Neural cell (in vitro differentiated cells): ENCODE measurements around the gene LRRC27. TPM values are rescaled to one million over a fixed set of nuclear protein-coding genes. Genes with fewer than 3 reads are reported as not detected.

Experiments used
- H2AFZ ChIP-seq: fragments of 200-600, 300-800 bp; sonication (generic), shearing (Covaris generic); 2 replicates; pipeline ENCODE4 v1.6.0; 2014; ENCODE audit warnings: low read depth, mild to moderate bottlenecking, antibody characterized with exemption, low read length, moderate library complexity
- H3F3A ChIP-seq: fragments of 200-600 bp; shearing (Covaris generic); 2 replicates; pipeline ENCODE4 v1.6.1; 2016; ENCODE audit warnings: mild to moderate bottlenecking, moderate library complexity, mixed read lengths, antibody characterized with exemption, low read length; ENCODE audit not compliant: insufficient read depth, poor library complexity, severe bottlenecking
- H3K27ac ChIP-seq: fragments of 200-600, 300-800 bp; sonication (generic), shearing (Covaris generic); 2 replicates; pipeline ENCODE4 v1.5.1; 2014; ENCODE audit warnings: mild to moderate bottlenecking, low read length, moderate library complexity
- H3K27me3 ChIP-seq: fragments of 300-800, 200-600 bp; sonication (generic), shearing (Covaris generic); 2 replicates; pipeline ENCODE4 v1.6.0; 2014; ENCODE audit warnings: mild to moderate bottlenecking, low read depth, low read length, moderate library complexity; ENCODE audit not compliant: insufficient read depth
- H3K36me3 ChIP-seq: fragments of 300-800, 200-600 bp; sonication (generic), shearing (Covaris generic); 2 replicates; pipeline ENCODE4 v1.5.1; 2014; ENCODE audit warnings: mild to moderate bottlenecking, antibody characterized with exemption, low read length, moderate library complexity; ENCODE audit not compliant: insufficient read depth
- H3K4me2 ChIP-seq: fragments of 300-800, 200-600 bp; sonication (generic), shearing (Covaris generic); 2 replicates; pipeline ENCODE4 v1.6.0; 2014; ENCODE audit warnings: mild to moderate bottlenecking, low read length
- H3K4me3 ChIP-seq: fragments of 300-800, 200-600 bp; sonication (generic), shearing (Covaris generic); 2 replicates; pipeline ENCODE4 v1.5.1; 2014; ENCODE audit warnings: mild to moderate bottlenecking, low read length, moderate library complexity
- H3K79me2 ChIP-seq: fragments of 200-600 bp; shearing (Covaris generic); replicated peaks from 2 replicates; pipeline ENCODE4 v1.6.0; 2014; ENCODE audit warnings: mild to moderate bottlenecking, low read length, moderate library complexity; ENCODE audit not compliant: insufficient read depth
- H3K9ac ChIP-seq: fragments of 300-800, 200-600 bp; sonication (generic), shearing (Covaris generic); 2 replicates; pipeline ENCODE4 v1.6.1; 2016; ENCODE audit warnings: mild to moderate bottlenecking, low read length, mixed read lengths
- H3K9me2 ChIP-seq: fragments of 200-600 bp; shearing (Covaris generic); 2 replicates; pipeline ENCODE4 v1.6.1; 2016; ENCODE audit warnings: mild to moderate bottlenecking, low read length, mixed read lengths; ENCODE audit not compliant: insufficient read depth
- H3K9me3 ChIP-seq: fragments of 200-600, 300-800 bp; sonication (generic), shearing (Covaris generic); 2 replicates; pipeline ENCODE4 v1.6.1; 2016; ENCODE audit warnings: mild to moderate bottlenecking, mixed run types, low read length, moderate library complexity, mixed read lengths
- H4K20me1 ChIP-seq: fragments of 200-600 bp; shearing (Covaris generic); 2 replicates; pipeline ENCODE4 v1.6.1; 2016; ENCODE audit warnings: mild to moderate bottlenecking, mixed run types; ENCODE audit not compliant: insufficient read depth
- CTCF ChIP-seq: fragments of 450-650 bp; IDR thresholded peaks from 2 replicates; pipeline ENCODE4 v1.5.1; 2014; ENCODE audit warnings: antibody characterized with exemption, mild to moderate bottlenecking, moderate library complexity; ENCODE audit not compliant: poor library complexity, severe bottlenecking
- EP300 ChIP-seq: fragments of 450-650 bp; conservative IDR thresholded peaks from 2 replicates; pipeline ENCODE4 v1.6.1; 2014; ENCODE audit warnings: antibody characterized with exemption, mild to moderate bottlenecking, moderate library complexity; ENCODE audit not compliant: poor library complexity, severe bottlenecking
- EZH2 ChIP-seq: fragments of 200-600, 300-800 bp; shearing (Covaris generic), sonication (generic); IDR thresholded peaks from 2 replicates; pipeline ENCODE4 v1.6.1; 2014; ENCODE audit warnings: antibody characterized with exemption, low read length, borderline replicate concordance, mild to moderate bottlenecking; ENCODE audit not compliant: insufficient read depth, poor library complexity, severe bottlenecking
- MXI1 ChIP-seq: fragments of 450-650 bp; conservative IDR thresholded peaks from 2 replicates; pipeline ENCODE4 v1.6.1; 2014; ENCODE audit warnings: antibody characterized with exemption, mild to moderate bottlenecking; ENCODE audit not compliant: poor library complexity, severe bottlenecking
- POLR2AphosphoS5 ChIP-seq: IDR thresholded peaks from 2 replicates; pipeline ENCODE4 v1.6.1; 2012
- RAD21 ChIP-seq: fragments of 450-650 bp; conservative IDR thresholded peaks from 2 replicates; pipeline ENCODE4 v1.6.1; 2014; ENCODE audit warnings: antibody characterized with exemption, mild to moderate bottlenecking, moderate library complexity
- REST ChIP-seq: IDR thresholded peaks from 2 replicates; pipeline ENCODE4 v1.6.1; 2012; ENCODE audit warnings: borderline replicate concordance
- SMC3 ChIP-seq: fragments of 450-650 bp; conservative IDR thresholded peaks from 2 replicates; pipeline ENCODE4 v1.6.1; 2014; ENCODE audit warnings: antibody characterized with exemption, mild to moderate bottlenecking, moderate library complexity; ENCODE audit not compliant: poor library complexity
- TAF1 ChIP-seq: IDR thresholded peaks from 2 replicates; pipeline ENCODE4 v1.6.1; 2012; ENCODE audit warnings: low read depth
- polyA plus RNA-seq: library from polyadenylated mRNA; depleted of rRNA; stranded (reverse); fragments of >200 nt; gene quantifications from 2 replicates; pipeline ENCODE4 v1.2.3, GENCODE V29; 2014

The LRRC27 gene
- polyA plus RNA-seq, 1 donor from 2014 or later = 26.7 TPM

- Histone ChIP-seq H3K27me3 (no peaks in the 10 kb centered on the region), H3F3A (no peaks in the 10 kb centered on the region), H3K79me2 (no peaks in the 10 kb centered on the region), H3K4me3 (no peak overlapping the region), H4K20me1 (no peaks in the 10 kb centered on the region), H3K9ac (no peak overlapping the region), H3K4me2 (no peak overlapping the region), H3K36me3 (no peaks in the 10 kb centered on the region), H3K9me2 (no peaks in the 10 kb centered on the region), H2AFZ (no peak overlapping the region), H3K9me3 (no peaks in the 10 kb centered on the region), H3K27ac (no peak overlapping the region)
- TF ChIP-seq MXI1 = no peak
- no peak for TF ChIP-seq EP300
- no peak for TF ChIP-seq TAF1
- no peak for TF ChIP-seq RAD21
- TF ChIP-seq EZH2 = no peak
- no peak for TF ChIP-seq POLR2AphosphoS5
- no peak for TF ChIP-seq CTCF
- TF ChIP-seq SMC3 = no peak
- no peak for TF ChIP-seq REST
Measured at GRCh38 chr10:132406181-132406580, 74.2 kb downstream of the LRRC27 start.

- Histone ChIP-seq H3K9me3 (no peaks in the 10 kb centered on the region), H3K27me3 (no peaks in the 10 kb centered on the region), H3K79me2 (no peaks in the 10 kb centered on the region), H3K4me3 (no peak overlapping the region), H3K36me3 (no peaks in the 10 kb centered on the region), H3K27ac (no peak overlapping the region), H4K20me1 (no peaks in the 10 kb centered on the region), H3K9ac (no peak overlapping the region), H2AFZ (no peak overlapping the region), H3F3A (no peaks in the 10 kb centered on the region), H3K9me2 (no peaks in the 10 kb centered on the region), H3K4me2 (no peak overlapping the region)
- TF ChIP-seq REST = no peak
- TF ChIP-seq TAF1 = no peak
- TF ChIP-seq SMC3 = no peak
- no peak for TF ChIP-seq CTCF
- TF ChIP-seq RAD21 = no peak
- TF ChIP-seq POLR2AphosphoS5 = no peak
- no peak for TF ChIP-seq EZH2
- TF ChIP-seq MXI1 = no peak
- TF ChIP-seq EP300 = no peak
Measured at GRCh38 chr10:132406750-132407149, 74.8 kb downstream of the LRRC27 start.
